Measurements from ENCODE around the gene PTPN5.
A peak's percentile ranks its signal among the peaks of the same experiment; 100 is the strongest.

PTPN5 gene

GRCh38 chr11:18739685-18740084, 51.9 kb downstream of the PTPN5 start:
- DNase-seq (ENCODE audit: low read depth): no peak

- DNase-seq (ENCODE audit: low read depth): no peak
Observed at GRCh38 chr11:18737642-18738041, 54.0 kb downstream of the PTPN5 start.

GRCh38 chr11:18736590-18737148, 54.9 kb downstream of the PTPN5 start:
- no peak for DNase-seq (ENCODE audit: low read depth)

GRCh38 chr11:18733202-18733601, 58.4 kb downstream of the PTPN5 start:
- DNase-seq (ENCODE audit: low read depth): no peak

- peak; percentile 50 for DNase-seq (ENCODE audit: low read depth)
Observed at GRCh38 chr11:18731949-18732821, 59.4 kb downstream of the PTPN5 start.

- DNase-seq (ENCODE audit: low read depth): no peak
Observed at GRCh38 chr11:18731441-18731840, 60.2 kb downstream of the PTPN5 start.

- DNase-seq (ENCODE audit: low read depth): no peak
Observed at GRCh38 chr11:18730020-18730419, 61.6 kb downstream of the PTPN5 start.

GRCh38 chr11:18729426-18729825, 62.2 kb downstream of the PTPN5 start:
- no peak for DNase-seq (ENCODE audit: low read depth)

GRCh38 chr11:18728658-18729057, 62.9 kb downstream of the PTPN5 start:
- DNase-seq (ENCODE audit: low read depth): no peak

GRCh38 chr11:18727479-18728236, 63.9 kb downstream of the PTPN5 start:
- peak; percentile 16 for DNase-seq (ENCODE audit: low read depth)

GRCh38 chr11:18726040-18726439, 65.6 kb downstream of the PTPN5 start, which contains the start of gene IGSF22:
Gene IGSF22, minus strand, starts transcription at chr11:18726188. Its CDS starts 1,952 bp downstream, at chr11:18724236.
- DNase-seq (ENCODE audit: low read depth): no peak

- DNase-seq (ENCODE audit: low read depth): no peak
Observed at GRCh38 chr11:18723991-18724390, 67.6 kb downstream of the PTPN5 start.

GRCh38 chr11:18722293-18722637, 69.3 kb downstream of the PTPN5 start:
- no peak for DNase-seq (ENCODE audit: low read depth)

GRCh38 chr11:18721561-18722292, 69.9 kb downstream of the PTPN5 start:
- no peak for DNase-seq (ENCODE audit: low read depth)

GRCh38 chr11:18720808-18721560, 70.6 kb downstream of the PTPN5 start:
- peak; percentile 76 for DNase-seq (ENCODE audit: low read depth)

- DNase-seq (ENCODE audit: low read depth): no peak
Observed at GRCh38 chr11:18720091-18720807, 71.3 kb downstream of the PTPN5 start.

- no peak for DNase-seq (ENCODE audit: low read depth)
Observed at GRCh38 chr11:18715476-18715875, 76.1 kb downstream of the PTPN5 start.

GRCh38 chr11:18714443-18714780, 77.2 kb downstream of the PTPN5 start:
- no peak for DNase-seq (ENCODE audit: low read depth)

- DNase-seq (ENCODE audit: low read depth): no peak
Observed at GRCh38 chr11:18713646-18714442, 77.8 kb downstream of the PTPN5 start.

- no peak for DNase-seq (ENCODE audit: low read depth)
Observed at GRCh38 chr11:18710545-18710944, 81.1 kb downstream of the PTPN5 start.
